AG10803 (cell line): ENCODE results near the gene C16orf90.

Source experiments
- DNase-seq: peaks from one replicate; pipeline ENCODE4 v3.0.0; 2010; ENCODE audit warnings: low read depth
- H3K4me3 ChIP-seq: 2 replicates; pipeline ENCODE4 v1.5.1; 2011; ENCODE audit warnings: mild to moderate bottlenecking, low read length, control low read depth
- CTCF ChIP-seq: conservative IDR thresholded peaks from 2 replicates; pipeline ENCODE4 v1.5.1; 2011; ENCODE audit warnings: mild to moderate bottlenecking, low read length, control low read depth, inconsistent platforms

The C16orf90 gene

GRCh38 chr16:3461151-3461550, 34.1 kb downstream of the C16orf90 start:
- no peak for DNase-seq
- no peak for TF ChIP-seq CTCF
- no peak overlapping the region for H3K4me3 ChIP-seq

- no peak overlapping the region for H3K4me3 ChIP-seq
- DNase-seq: no peak
- no peak for TF ChIP-seq CTCF
Observed at GRCh38 chr16:3460585-3460984, 34.7 kb downstream of the C16orf90 start.

GRCh38 chr16:3460121-3460520, 35.2 kb downstream of the C16orf90 start:
- TF ChIP-seq CTCF: no peak
- no peak for DNase-seq

GRCh38 chr16:3459401-3460090, 35.7 kb downstream of the C16orf90 start:
- H3K4me3 ChIP-seq: peak overlapping the region; percentile 95
- TF ChIP-seq CTCF: no peak
- no peak for DNase-seq

More at GRCh38 chr16:3460121-3460520, 35.2 kb downstream of the C16orf90 start:
- peak overlapping the region; percentile 0; the same call in 1 of the 2 replicates for H3K4me3 ChIP-seq

GRCh38 chr16:3458852-3459361, 36.4 kb downstream of the C16orf90 start:
- peak overlapping the region; percentile 95 for H3K4me3 ChIP-seq
- TF ChIP-seq CTCF: no peak
- peak; percentile 28 for DNase-seq

GRCh38 chr16:3458278-3458851, 36.9 kb downstream of the C16orf90 start:
- TF ChIP-seq CTCF: no peak
- H3K4me3 ChIP-seq: peak overlapping the region; percentile 95
- DNase-seq: peak; percentile 65
